Fibroblast of mammary gland (primary cell): ENCODE data around the gene CDHR2.
A peak's percentile ranks its signal among the peaks of the same experiment; 100 is the strongest.

Experiments used
- DNase-seq: peaks from one replicate; pipeline ENCODE4 v3.0.0-alpha.2; 2010; ENCODE audit warnings: low read depth
- H3K4me3 ChIP-seq: 2 replicates; pipeline ENCODE4 v1.5.1; 2011; ENCODE audit warnings: low read depth, mild to moderate bottlenecking, low read length, moderate library complexity; ENCODE audit not compliant: control insufficient read depth
- TF ChIP-seq, protein P1 (sequence below): conservative IDR thresholded peaks from 2 replicates; pipeline ENCODE4 v1.5.1; 2011; ENCODE audit warnings: low read depth, low read length, inconsistent platforms; ENCODE audit not compliant: control insufficient read depth, insufficient read depth

The CDHR2 gene

DNA sequence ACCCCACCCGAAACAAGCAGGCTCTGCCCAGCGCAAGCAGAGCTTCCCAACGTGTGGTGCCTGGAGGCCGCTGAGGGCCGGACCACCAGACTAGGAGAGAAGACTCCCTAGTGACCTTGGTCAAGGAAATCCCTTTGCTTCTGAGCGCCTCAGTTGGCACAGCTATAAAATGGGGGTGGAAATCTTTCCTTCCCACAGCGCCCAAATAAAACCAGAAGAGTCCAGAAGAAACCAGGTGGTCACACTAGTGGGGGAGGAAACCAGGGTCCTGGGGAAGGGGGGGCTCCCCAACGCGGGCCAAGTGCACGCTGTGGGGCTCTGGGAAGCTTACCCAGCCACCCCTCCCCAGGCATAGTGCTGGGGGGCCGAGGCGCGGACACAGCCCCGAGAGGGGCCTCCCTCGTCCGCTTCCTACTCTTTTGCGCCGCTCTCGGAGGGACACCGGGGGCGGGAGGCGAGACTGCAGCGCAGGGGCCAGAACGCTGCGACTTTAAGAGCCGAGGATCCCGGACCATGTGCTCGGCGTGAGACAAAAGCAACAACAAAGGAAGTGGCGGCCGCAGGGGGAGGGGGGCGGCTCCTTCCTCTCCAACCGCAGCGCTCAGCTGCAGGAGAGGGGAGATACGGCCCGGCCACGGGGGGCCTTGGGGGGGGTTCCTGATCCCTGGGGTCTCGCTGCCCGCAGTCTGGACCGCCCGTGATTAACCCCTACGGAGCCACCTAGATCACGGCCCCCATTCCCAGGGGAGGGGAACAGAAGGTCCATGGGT is 12.8 kb upstream of the CDHR2 start:
- peak; percentile 70 for DNase-seq
- TF ChIP-seq, protein P1, sequence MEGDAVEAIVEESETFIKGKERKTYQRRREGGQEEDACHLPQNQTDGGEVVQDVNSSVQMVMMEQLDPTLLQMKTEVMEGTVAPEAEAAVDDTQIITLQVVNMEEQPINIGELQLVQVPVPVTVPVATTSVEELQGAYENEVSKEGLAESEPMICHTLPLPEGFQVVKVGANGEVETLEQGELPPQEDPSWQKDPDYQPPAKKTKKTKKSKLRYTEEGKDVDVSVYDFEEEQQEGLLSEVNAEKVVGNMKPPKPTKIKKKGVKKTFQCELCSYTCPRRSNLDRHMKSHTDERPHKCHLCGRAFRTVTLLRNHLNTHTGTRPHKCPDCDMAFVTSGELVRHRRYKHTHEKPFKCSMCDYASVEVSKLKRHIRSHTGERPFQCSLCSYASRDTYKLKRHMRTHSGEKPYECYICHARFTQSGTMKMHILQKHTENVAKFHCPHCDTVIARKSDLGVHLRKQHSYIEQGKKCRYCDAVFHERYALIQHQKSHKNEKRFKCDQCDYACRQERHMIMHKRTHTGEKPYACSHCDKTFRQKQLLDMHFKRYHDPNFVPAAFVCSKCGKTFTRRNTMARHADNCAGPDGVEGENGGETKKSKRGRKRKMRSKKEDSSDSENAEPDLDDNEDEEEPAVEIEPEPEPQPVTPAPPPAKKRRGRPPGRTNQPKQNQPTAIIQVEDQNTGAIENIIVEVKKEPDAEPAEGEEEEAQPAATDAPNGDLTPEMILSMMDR = no peak
- peak overlapping the region; percentile 81 for H3K4me3 ChIP-seq

DNA sequence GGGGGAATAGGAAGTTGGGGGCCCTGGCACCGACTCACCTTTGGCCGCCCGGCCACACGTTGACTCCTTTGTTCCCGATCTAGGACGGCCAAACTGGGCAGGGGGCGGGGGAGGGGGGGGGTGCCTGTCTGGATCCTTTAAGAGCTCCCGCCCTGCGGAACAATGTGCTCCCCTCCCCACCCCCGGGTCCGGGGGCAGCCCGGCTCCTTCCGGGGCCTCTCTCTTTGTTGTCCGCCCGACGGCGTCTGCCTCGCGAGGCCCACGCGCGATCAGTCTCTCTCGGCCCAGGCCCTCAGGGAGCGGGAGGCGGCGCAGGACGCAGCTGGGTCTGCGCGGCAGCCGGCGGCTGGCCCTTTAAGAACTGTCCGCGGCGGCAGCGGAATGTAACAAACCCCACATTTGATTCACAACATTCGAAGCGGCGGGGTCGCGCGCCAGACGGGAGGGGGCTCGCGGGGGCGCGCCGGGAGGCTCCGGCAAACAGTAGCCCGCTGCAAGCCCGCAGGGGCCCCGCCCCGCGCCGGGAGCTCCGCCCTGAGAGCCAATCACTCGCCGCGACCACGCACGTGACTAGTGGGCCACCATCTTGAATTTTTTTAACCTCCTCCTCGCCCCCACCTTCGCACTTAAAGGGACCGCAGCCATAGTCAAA is 12.1 kb upstream of the CDHR2 start, which contains the start of gene RNF44:
RNF44 (minus strand) TSS at position 501 of the 652 bp plus-strand sequence. CDS start 4,930 bp downstream, outside the sequence.
- DNase-seq = peak; percentile 96
- H3K4me3 ChIP-seq = peak within 1 kb of the TSS; percentile 81
- TF ChIP-seq, protein P1 = no peak

DNA sequence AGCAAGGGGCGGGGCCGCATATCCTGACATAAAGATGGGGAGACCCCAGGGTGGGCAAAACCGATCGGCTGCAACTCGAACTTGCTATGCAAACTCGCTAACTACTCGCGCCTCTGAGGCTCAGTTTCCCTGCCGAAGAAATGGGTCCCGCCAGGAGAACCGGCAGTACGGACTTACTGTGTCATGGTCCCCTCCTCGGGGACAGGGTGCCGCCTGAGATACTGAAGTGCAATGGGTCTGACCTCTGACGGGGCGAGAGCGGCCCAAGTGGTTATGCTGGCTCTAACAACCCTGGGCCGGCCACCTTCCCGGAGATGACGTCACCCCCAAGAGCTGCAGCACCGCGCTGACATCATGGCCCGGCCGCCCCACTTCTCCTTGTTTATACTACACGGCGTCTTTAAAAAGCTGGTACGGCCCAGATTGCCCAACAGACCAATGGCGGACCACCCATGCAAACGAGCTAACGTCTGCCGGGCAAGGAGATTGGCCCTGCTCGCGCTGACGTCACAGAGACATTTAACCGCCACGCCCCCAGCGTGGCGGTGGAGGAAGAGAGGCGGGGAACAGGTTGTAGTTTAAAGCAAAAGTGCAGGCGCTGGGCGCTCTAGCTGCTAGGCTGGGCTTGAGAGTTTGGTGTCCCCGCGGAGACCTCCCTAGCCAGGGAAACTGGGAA is 11.4 kb upstream of the CDHR2 start:
- peak; percentile 99 for DNase-seq
- TF ChIP-seq, protein P1 = no peak
- peak overlapping the region; percentile 81 for H3K4me3 ChIP-seq

DNA sequence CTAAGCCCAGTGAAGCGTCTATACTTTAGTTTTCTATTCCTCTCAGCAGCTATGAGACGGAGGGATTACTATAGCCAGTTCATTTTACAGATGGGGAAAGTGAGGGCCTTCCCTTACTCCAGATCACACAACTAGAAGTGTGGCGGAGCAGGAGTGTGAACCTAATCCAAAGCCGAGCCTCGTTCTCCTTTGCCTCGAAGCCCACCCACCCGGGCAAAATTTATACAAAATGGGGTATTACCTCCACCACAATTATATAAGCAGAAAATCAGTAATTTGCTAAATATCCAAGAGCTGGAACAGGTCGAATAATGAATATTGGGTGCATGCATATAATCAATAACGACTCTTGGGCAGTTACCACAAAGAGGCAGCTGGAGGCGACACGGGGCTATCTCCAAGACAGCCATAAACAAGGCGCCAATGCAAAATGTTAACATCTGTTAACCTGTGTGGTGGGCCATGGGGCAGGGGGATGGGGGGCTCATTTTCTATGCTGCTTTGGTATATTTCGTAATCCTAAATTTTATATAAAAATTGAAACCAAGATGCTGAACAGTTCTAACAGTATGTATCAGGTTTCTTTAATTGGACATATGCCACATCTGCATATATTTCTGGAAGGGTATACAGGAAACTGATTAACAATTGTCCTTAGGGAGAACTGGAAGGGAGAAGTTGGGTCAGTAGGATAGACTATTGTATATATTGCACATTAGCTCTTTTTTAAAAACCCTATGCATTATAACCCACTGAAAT is 10.7 kb upstream of the CDHR2 start:
- DNase-seq = no peak
- TF ChIP-seq, protein P1 = no peak
- H3K4me3 ChIP-seq = peak overlapping the region; percentile 81

DNA sequence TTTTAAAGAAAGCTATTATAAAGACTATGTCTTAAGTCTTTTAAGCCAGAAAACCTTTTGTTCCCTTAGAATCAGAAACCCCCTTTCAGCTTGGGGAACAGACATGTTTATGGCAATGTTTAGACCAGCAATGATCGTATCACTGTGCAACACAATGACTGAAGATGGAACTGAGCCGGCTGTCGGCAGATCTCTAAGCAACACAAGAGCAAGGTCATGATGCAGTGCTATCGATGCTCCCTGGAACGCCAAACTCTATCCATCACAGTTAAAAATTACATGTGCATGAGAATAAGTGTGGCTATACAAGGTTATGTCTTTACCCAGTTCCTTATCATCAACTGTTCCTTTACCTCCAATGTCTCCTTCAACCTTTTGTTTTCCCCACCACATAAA is 10.2 kb upstream of the CDHR2 start:
- DNase-seq = no peak
- TF ChIP-seq, protein P1 = no peak
- no peak overlapping the region for H3K4me3 ChIP-seq

DNA sequence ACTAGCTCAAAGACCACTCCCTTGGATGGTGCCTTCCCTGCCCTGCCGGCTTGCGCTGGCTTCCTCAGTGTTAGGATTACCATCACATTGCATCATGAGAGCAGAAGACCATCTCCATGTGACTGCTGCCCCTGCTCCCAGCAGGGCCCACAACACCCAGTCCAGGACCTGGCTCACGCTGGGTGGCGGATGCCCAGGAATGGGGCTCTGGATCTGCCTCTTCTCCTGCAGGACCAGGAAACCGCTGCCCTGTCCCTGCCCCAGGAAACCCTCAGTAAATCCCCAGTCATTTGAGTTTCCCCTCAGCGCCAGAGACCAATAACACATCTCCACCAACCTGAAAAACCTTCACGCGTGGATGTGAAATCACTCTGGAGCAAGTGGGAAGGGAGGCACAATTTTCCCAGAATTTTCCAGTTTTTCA is 8.7 kb upstream of the CDHR2 start:
- H3K4me3 ChIP-seq = no peak overlapping the region
- no peak for DNase-seq
- TF ChIP-seq, protein P1 = no peak
